Astrocyte of the spinal cord (primary cell): Measurements from ENCODE around the gene PHYKPL.

Experiments
- DNase-seq: peaks from one replicate; pipeline ENCODE4 v3.0.0; 2011; ENCODE audit warnings: low read depth, low spot score
- H3K4me3 ChIP-seq: 2 replicates; pipeline ENCODE4 v1.5.1; 2011; ENCODE audit warnings: low read depth, mild to moderate bottlenecking, low read length, moderate library complexity
- in situ Hi-C: cut with HindIII; loops from 2 replicates; pipeline ENCODE4 v1.10.0; 2017; ENCODE audit warnings: low sequenced_read_pairs
- TF ChIP-seq, protein P1 (sequence below): IDR thresholded peaks from 2 replicates; pipeline ENCODE4 v1.5.1; 2012; ENCODE audit warnings: low read depth, mild to moderate bottlenecking, low read length, inconsistent platforms

Gene PHYKPL

DNA sequence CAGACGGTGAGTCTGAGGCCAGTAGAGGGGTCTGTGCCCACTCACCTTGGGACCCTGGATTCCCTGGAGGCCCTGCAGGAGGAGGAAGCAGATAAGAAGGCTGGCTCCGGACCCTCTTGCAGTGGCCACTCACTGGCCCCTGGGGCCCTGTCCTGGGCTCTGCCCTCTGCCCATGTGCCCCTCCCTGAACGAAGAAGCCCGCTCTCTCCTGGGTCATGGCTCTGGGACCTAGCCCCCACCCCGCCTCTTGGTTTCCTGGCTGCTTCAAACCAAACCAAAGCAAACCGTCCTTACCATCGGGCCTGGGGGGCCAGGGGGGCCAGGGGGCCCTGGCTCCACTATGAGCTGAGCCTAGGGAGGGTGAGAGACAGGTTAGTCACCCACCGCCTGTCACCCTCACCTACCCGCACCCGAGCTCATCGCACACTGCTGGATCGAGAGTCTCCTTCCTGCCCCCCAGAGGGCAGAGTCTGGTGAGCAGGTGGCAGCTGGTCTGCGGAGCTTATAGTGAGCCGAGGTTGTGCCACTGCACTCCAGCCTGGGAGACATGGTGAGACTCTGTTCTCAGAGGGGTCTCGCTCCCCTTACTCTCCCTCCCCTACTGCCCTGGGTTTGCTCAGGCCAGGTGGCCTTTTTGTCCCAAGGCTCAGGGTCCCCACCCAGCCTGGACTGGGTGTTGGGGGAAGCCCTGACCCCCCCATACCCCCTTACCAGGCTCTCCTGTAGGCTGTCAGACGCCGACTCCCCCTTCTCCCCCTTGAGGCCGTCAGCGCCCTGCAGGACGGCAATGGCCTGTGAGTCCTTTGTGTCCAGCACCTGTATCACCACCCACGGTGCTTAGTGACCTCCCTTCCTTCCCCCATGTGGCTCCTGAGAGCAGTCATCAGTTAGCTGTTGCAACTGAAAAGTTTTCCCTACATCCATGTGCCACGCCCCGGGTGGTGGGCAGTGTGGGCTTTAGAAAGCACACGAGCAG, 15.2 kb upstream of the PHYKPL start:
- no peak for DNase-seq
- in situ Hi-C loops = no loop called here
- no peak overlapping the region for H3K4me3 ChIP-seq
- TF ChIP-seq, protein P1, sequence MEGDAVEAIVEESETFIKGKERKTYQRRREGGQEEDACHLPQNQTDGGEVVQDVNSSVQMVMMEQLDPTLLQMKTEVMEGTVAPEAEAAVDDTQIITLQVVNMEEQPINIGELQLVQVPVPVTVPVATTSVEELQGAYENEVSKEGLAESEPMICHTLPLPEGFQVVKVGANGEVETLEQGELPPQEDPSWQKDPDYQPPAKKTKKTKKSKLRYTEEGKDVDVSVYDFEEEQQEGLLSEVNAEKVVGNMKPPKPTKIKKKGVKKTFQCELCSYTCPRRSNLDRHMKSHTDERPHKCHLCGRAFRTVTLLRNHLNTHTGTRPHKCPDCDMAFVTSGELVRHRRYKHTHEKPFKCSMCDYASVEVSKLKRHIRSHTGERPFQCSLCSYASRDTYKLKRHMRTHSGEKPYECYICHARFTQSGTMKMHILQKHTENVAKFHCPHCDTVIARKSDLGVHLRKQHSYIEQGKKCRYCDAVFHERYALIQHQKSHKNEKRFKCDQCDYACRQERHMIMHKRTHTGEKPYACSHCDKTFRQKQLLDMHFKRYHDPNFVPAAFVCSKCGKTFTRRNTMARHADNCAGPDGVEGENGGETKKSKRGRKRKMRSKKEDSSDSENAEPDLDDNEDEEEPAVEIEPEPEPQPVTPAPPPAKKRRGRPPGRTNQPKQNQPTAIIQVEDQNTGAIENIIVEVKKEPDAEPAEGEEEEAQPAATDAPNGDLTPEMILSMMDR = no peak

DNA sequence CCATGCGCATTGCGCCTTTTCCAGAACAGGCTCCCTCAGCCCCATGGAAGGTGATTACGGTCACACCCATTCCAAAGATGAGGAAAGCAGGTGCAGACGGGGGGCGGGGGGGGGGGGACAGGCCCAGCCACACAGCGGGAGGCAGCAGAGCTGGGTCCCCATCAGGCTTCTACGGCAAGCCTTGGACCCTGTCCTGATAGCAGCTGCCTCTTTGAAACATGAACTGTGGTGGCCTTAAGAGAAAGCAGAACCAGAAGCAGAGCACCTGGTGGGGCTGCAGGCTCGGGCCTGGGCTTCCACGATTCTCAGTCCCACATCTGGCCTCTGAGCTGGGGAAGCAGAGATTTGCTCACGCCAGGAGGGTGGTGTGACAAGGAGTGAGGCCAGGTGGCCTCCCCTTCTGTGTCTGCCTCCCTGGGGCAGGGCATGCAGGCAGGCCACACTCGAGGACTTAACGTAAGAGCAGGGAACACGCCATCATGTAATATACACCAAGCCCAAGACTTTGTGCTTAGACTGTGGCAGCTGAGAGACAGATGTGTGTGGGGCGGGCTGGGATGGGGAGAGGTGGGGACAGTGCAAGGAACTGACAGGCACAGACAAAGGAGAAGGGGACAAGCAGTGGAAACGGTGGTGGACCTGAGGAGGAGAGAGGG, 14.2 kb upstream of the PHYKPL start:
- no peak overlapping the region for H3K4me3 ChIP-seq
- no peak for DNase-seq
- in situ Hi-C loops = no loop called here
- TF ChIP-seq, protein P1 = no peak

DNA sequence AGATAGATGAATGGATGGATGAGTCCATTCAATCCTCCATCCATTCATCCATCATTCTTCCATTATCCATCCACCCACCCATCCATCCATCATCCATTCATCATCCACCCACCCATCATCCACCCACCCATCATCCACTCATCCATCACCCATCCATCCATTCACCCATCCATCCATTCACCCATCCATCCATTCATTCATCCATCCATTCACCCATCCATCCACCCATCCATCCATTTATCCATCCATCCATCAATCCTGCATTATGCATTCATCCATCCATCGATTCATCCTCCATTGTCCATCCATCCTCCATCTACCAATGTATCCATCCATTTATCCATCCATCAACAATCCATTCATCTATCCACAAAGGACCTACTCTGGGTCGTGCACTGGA, 12.8 kb upstream of the PHYKPL start:
- TF ChIP-seq, protein P1 = no peak
- no peak for DNase-seq
- H3K4me3 ChIP-seq = no peak overlapping the region
- in situ Hi-C loops = no loop called here

DNA sequence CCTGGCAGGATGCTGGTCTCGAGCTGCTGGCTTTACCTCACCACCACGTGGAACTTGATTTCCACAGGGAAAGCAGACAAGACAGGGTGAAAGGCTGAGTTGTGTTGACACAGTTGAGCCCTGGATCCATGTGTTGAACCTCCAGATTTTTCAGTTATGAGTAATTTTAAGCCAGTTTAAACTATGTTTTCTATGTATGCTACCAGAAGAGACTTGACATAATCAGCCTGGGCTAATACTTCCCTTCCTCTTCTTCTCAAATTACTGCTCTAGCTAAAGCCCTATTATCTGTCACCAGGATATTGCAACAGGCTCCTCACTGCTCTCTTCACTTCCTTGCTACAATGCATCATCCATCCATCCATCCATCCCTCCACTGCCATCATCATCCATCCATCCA, 12.0 kb upstream of the PHYKPL start:
- TF ChIP-seq, protein P1 = no peak
- in situ Hi-C loops = no loop called here
- no peak for DNase-seq
- H3K4me3 ChIP-seq = no peak overlapping the region

DNA sequence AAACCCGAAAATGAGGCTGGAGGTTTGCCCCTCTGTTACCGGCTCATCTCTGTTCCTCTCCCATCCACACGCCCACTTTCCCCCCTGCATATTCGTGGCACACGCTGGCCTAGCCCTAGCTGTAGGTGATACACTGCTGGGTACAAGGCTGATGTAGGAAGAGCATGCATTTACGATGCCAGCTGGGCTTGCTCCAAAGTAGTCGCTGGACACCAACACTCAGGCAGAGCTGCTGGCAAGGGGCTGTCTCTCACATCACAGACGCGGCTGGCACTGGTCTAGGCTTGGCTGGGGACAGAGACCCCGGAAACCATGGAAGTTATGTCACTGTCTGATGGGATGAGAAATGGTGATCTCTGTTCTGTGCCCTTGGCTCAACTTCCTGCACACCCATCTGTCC, 9.8 kb upstream of the PHYKPL start:
- in situ Hi-C loops = no loop called here
- TF ChIP-seq, protein P1 = no peak
- no peak overlapping the region for H3K4me3 ChIP-seq
- DNase-seq = no peak

DNA sequence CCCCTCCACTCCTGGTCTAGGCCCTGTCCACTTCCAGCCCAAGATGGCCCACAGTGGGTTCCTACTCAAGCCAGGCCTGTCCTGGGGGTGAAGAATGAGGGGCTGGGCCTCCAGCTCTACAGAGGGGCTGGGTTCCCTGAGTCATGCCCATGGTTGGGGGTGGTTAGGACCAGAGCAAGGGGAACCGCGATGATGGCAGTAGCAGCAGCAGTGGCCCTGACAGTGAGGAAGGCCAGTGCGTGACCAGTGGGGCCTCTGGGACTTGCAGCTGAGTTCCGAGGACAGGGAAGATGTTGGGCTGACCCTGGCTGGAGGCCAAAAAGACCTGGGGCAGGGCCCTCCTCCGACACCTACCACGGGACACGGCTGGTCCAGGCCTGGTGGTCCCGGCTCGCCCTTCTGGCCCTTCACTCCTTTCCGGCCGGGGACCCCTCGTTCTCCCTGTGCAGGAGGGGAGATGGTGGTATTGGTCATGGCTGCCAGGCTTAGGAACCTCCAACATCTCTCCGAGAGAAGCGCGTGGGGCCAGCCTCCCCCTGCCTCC, 9.2 kb upstream of the PHYKPL start:
- in situ Hi-C loops = no loop called here
- TF ChIP-seq, protein P1 = no peak
- H3K4me3 ChIP-seq = no peak overlapping the region
- no peak for DNase-seq
